Trophoblast cell (in vitro differentiated cells and primary cell): ENCODE measurements around the gene HIGD2A.
A peak's percentile ranks its signal among the peaks of the same experiment; 100 is the strongest.

Experiments used
- DNase-seq, 2 donors: peaks; one replicate each; pipeline ENCODE4 v3.0.0-alpha.2; 2016
- H2AFZ ChIP-seq: 2 replicates; pipeline ENCODE4 v1.6.1; 2013; ENCODE audit warnings: low read length, moderate library complexity, mild to moderate bottlenecking; ENCODE audit not compliant: insufficient read depth, poor library complexity
- H2AK5ac ChIP-seq: 2 replicates; pipeline ENCODE4 v1.6.1; 2013; ENCODE audit warnings: mild to moderate bottlenecking, low read length
- H2BK120ac ChIP-seq: 2 replicates; pipeline ENCODE4 v1.6.1; 2013; ENCODE audit warnings: low read length, mild to moderate bottlenecking, moderate library complexity; ENCODE audit not compliant: insufficient read depth, poor library complexity
- H2BK12ac ChIP-seq: 2 replicates; pipeline ENCODE4 v1.6.1; 2013; ENCODE audit warnings: mild to moderate bottlenecking, low read length, moderate library complexity
- H2BK5ac ChIP-seq: 2 replicates; pipeline ENCODE4 v1.6.1; 2013; ENCODE audit warnings: low read length, low read depth, moderate library complexity, mild to moderate bottlenecking; ENCODE audit not compliant: poor library complexity
- H3K14ac ChIP-seq: 2 replicates; pipeline ENCODE4 v1.6.1; 2013; ENCODE audit warnings: mild to moderate bottlenecking, low read length
- H3K18ac ChIP-seq: 2 replicates; pipeline ENCODE4 v1.6.1; 2013; ENCODE audit warnings: mild to moderate bottlenecking, low read length
- H3K23ac ChIP-seq: 2 replicates; pipeline ENCODE4 v1.6.1; 2013; ENCODE audit warnings: low read length
- H3K27ac ChIP-seq: 2 replicates; pipeline ENCODE4 v1.5.1; 2013; ENCODE audit warnings: low read depth, mild to moderate bottlenecking, inconsistent platforms, low read length, moderate library complexity
- H3K27me3 ChIP-seq: 2 replicates; pipeline ENCODE4 v1.6.1; 2013; ENCODE audit warnings: inconsistent platforms, mild to moderate bottlenecking, low read length, moderate library complexity; ENCODE audit not compliant: insufficient read depth
- H3K36me3 ChIP-seq, 2 experiments: 1 replicate in 1 of 2; 2 replicates in 1 of 2; pipeline ENCODE4 v1.6.1; 2013; ENCODE audit warnings: low read length in 2 of 2, mild to moderate bottlenecking in 2 of 2, moderate library complexity in 1 of 2; ENCODE audit not compliant: insufficient read depth in 2 of 2, control insufficient read depth in 1 of 2
- H3K4ac ChIP-seq: 2 replicates; pipeline ENCODE4 v1.6.1; 2013; ENCODE audit warnings: low read depth, mild to moderate bottlenecking, low read length, moderate library complexity
- H3K4me1 ChIP-seq, 2 experiments: 1 replicate in 1 of 2; 2 replicates in 1 of 2; pipeline ENCODE4 v1.6.1; 2013; ENCODE audit warnings: low read length in 2 of 2, mild to moderate bottlenecking in 2 of 2, moderate library complexity in 1 of 2; ENCODE audit not compliant: insufficient read depth in 2 of 2, control insufficient read depth in 1 of 2
- H3K4me2 ChIP-seq: 2 replicates; pipeline ENCODE4 v1.6.1; 2013; ENCODE audit warnings: inconsistent platforms, mild to moderate bottlenecking, low read length, moderate library complexity
- H3K4me3 ChIP-seq: 2 replicates; pipeline ENCODE4 v1.5.1; 2013; ENCODE audit warnings: mild to moderate bottlenecking, low read depth, low read length, inconsistent platforms
- H3K79me1 ChIP-seq: one replicate; pipeline ENCODE4 v1.6.1; 2013; ENCODE audit warnings: low read length
- H3K79me2 ChIP-seq: 2 replicates; pipeline ENCODE4 v1.6.1; 2013; ENCODE audit warnings: low read length, mild to moderate bottlenecking; ENCODE audit not compliant: control insufficient read depth, insufficient read depth, poor library complexity
- H3K9ac ChIP-seq: 2 replicates; pipeline ENCODE4 v1.6.1; 2013; ENCODE audit warnings: mild to moderate bottlenecking, low read length
- H3K9me3 ChIP-seq: 2 replicates; pipeline ENCODE4 v1.6.1; 2013; ENCODE audit warnings: low read depth, mild to moderate bottlenecking, control low read depth, inconsistent platforms, low read length; ENCODE audit not compliant: insufficient read depth
- H4K12ac ChIP-seq: 2 replicates; pipeline ENCODE4 v1.6.1; 2013; ENCODE audit warnings: low read depth, mild to moderate bottlenecking, low read length, moderate library complexity
- H4K8ac ChIP-seq: 2 replicates; pipeline ENCODE4 v1.6.1; 2013; ENCODE audit warnings: low read depth, mild to moderate bottlenecking, low read length, moderate library complexity
- H4K91ac ChIP-seq: one replicate; pipeline ENCODE4 v1.6.1; 2013; ENCODE audit warnings: low read depth, mild to moderate bottlenecking, low read length, moderate library complexity
- WGBS: extraction: QIAGEN DNeasy Blood & Tissue Kit; methylation state at CpG from one replicate; pipeline ENCODE4 v1.1.7; 2013; ENCODE audit warnings: missing lambda C conversion rate; ENCODE audit not compliant: insufficient read length, insufficient coverage; ENCODE audit errors: extremely low coverage; 5-methylcytosine and 5-hydroxymethylcytosine counted together

HIGD2A gene

GRCh38 chr5:176361437-176362232 is 26.9 kb upstream of the HIGD2A start, which contains the start of gene KIAA1191:
Gene KIAA1191, minus strand, starts transcription at chr5:176361764. Its CDS starts 2,256 bp downstream, at chr5:176359508.
- H2BK5ac ChIP-seq = no peak within 1 kb of the TSS

GRCh38 chr5:176362233-176362490 is 26.4 kb upstream of the HIGD2A start:
- H3K27ac ChIP-seq = no peak overlapping the region
- peaks cover 10% of the 10 kb centered on the region for H3K79me1 ChIP-seq
- no peak overlapping the region for H4K8ac ChIP-seq
- H2BK5ac ChIP-seq = no peak overlapping the region
- no peak overlapping the region for H4K91ac ChIP-seq
- H3K4me1 ChIP-seq = peaks cover 8 to 12% of the 10 kb centered on the region in 2 experiments
- H4K12ac ChIP-seq = no peak overlapping the region
- H3K4ac ChIP-seq = no peak overlapping the region
- DNase-seq = no peak
- H2BK120ac ChIP-seq = no peak overlapping the region
- H3K14ac ChIP-seq = no peak overlapping the region
- H2BK12ac ChIP-seq = no peak overlapping the region
- H2AFZ ChIP-seq = peak overlapping the region; percentile 18
- H3K9me3 ChIP-seq = peaks cover 5% of the 10 kb centered on the region
- H3K9ac ChIP-seq = no peak overlapping the region
- peaks cover 7% of the 10 kb centered on the region for H3K79me2 ChIP-seq
- no peak overlapping the region for H3K18ac ChIP-seq
- peaks cover 17% of the 10 kb centered on the region for H3K27me3 ChIP-seq
- peak overlapping the region; percentile 87 for H3K4me2 ChIP-seq
- no peak overlapping the region for H2AK5ac ChIP-seq
- no peak overlapping the region for H3K23ac ChIP-seq
- H3K36me3 ChIP-seq = peaks cover 2 to 5% of the 10 kb centered on the region in 2 experiments
- WGBS = no CpG with 5 or more reads among the region's 8 CpGs
- H3K4me3 ChIP-seq = peak overlapping the region; percentile 70

More at GRCh38 chr5:176361437-176362232, 26.9 kb upstream of the HIGD2A start, which contains the start of gene KIAA1191:
- Histone ChIP-seq H3K4me1 (peaks cover 8 to 12% of the 10 kb centered on the region in 2 experiments), H3K36me3 (peaks cover 4 to 7% of the 10 kb centered on the region in 2 experiments), H4K12ac (peak within 1 kb of the TSS; percentile 4), H3K79me2 (peaks cover 7% of the 10 kb centered on the region), H3K4me2 (peak within 1 kb of the TSS; percentile 87), H3K9ac (peak within 1 kb of the TSS; percentile 84), H3K79me1 (peaks cover 10% of the 10 kb centered on the region), H3K14ac (peak within 1 kb of the TSS; percentile 59), H4K91ac (peak within 1 kb of the TSS; percentile 41), H2BK120ac (peak within 1 kb of the TSS; percentile 4), H3K4me3 (peak within 1 kb of the TSS; percentile 88), H4K8ac (peak within 1 kb of the TSS; percentile 81), H3K27ac (no peak within 1 kb of the TSS), H2AK5ac (no peak within 1 kb of the TSS), H3K27me3 (peaks cover 16% of the 10 kb centered on the region), H3K23ac (no peak within 1 kb of the TSS), H2BK12ac (no peak within 1 kb of the TSS), H3K18ac (peak within 1 kb of the TSS; percentile 44), H3K4ac (peak within 1 kb of the TSS; percentile 13), H2AFZ (peak within 1 kb of the TSS; percentile 61), H3K9me3 (peaks cover 5% of the 10 kb centered on the region)
- WGBS = no CpG with 5 or more reads among the region's 56 CpGs
- DNase-seq = peak; percentile 82 to 88

DNA sequence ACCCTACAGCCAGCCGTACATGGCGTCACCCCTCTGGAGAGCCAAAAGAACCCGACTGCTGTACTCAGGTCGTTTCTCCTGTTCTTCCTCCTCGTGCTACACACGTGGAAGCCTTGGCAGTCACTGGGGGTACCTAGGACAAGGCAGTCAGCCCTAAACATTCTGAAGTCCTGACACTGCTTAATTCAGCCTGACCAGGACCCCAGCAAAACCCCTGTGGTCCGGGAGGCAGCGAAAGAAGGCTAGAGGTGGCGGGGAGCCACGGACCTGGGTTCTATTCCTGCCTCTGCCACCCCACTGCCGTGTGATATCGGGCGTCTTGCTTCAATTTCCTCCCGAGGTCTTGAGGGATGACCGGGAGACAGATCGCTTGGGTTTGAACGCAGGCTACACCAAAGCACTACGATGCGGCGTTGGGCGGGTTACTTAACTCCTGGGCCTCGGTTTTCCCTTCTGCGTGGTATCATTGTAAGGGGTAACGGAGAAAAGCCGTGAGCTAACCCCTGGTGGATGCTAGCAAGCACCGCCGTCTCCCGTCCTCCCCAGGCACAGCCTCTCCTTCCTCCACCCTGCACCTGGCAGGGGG is 23.7 kb upstream of the HIGD2A start:
- H2BK120ac ChIP-seq = no peak overlapping the region
- peaks cover 5% of the 10 kb centered on the region for H3K9me3 ChIP-seq
- no CpG with 5 or more reads among the region's 28 CpGs for WGBS

GRCh38 chr5:176365351-176366231 is 23.0 kb upstream of the HIGD2A start, which contains the start of gene ARL10:
Gene ARL10, plus strand, starts transcription at chr5:176365487. Its CDS starts 77 bp downstream, at chr5:176365564.
- Histone ChIP-seq H4K91ac (peak within 1 kb of the TSS; percentile 33), H2AFZ (peak within 1 kb of the TSS; percentile 53), H3K4ac (no peak within 1 kb of the TSS), H3K4me2 (peak within 1 kb of the TSS; percentile 97), H4K12ac (peak within 1 kb of the TSS; percentile 2), H3K4me1 (peaks cover 8 to 12% of the 10 kb centered on the region in 2 experiments), H3K4me3 (peak within 1 kb of the TSS; percentile 84), H2BK120ac (peak within 1 kb of the TSS; percentile 2), H3K23ac (no peak within 1 kb of the TSS), H4K8ac (peak within 1 kb of the TSS; percentile 73), H3K9ac (peak within 1 kb of the TSS; percentile 68), H3K27me3 (peaks cover 17% of the 10 kb centered on the region), H3K79me2 (peaks cover 7% of the 10 kb centered on the region), H3K14ac (peak within 1 kb of the TSS; percentile 44), H3K18ac (peak within 1 kb of the TSS; percentile 9), H3K9me3 (peaks cover 5% of the 10 kb centered on the region), H3K36me3 (peaks cover 4 to 7% of the 10 kb centered on the region in 2 experiments), H2AK5ac (no peak within 1 kb of the TSS), H2BK12ac (no peak within 1 kb of the TSS), H3K79me1 (peaks cover 10% of the 10 kb centered on the region), H3K27ac (no peak within 1 kb of the TSS), H2BK5ac (no peak within 1 kb of the TSS)
- no CpG with 5 or more reads among the region's 108 CpGs for WGBS
- no peak for DNase-seq

More for the DNA sequence above, 23.7 kb upstream of the HIGD2A start:
- Histone ChIP-seq H3K9ac (peak overlapping the region; percentile 14), H3K4me1 (peaks cover 8 to 12% of the 10 kb centered on the region in 2 experiments), H3K79me2 (peaks cover 7% of the 10 kb centered on the region), H2BK5ac (no peak overlapping the region), H3K79me1 (peaks cover 10% of the 10 kb centered on the region), H4K8ac (peak overlapping the region; percentile 68), H3K4me2 (peak overlapping the region; percentile 97), H3K4ac (no peak overlapping the region), H3K18ac (no peak overlapping the region), H2AK5ac (no peak overlapping the region), H3K23ac (no peak overlapping the region), H3K4me3 (peak overlapping the region; percentile 84), H2AFZ (peak overlapping the region; percentile 30), H3K27ac (no peak overlapping the region), H4K91ac (no peak overlapping the region), H2BK12ac (no peak overlapping the region), H3K27me3 (peaks cover 17% of the 10 kb centered on the region), H3K36me3 (peaks cover 4 to 7% of the 10 kb centered on the region in 2 experiments), H3K14ac (no peak overlapping the region), H4K12ac (no peak overlapping the region)
- no peak for DNase-seq
